NCI-H2196 (cell line): ENCODE measurements around the gene EML6.

ENCODE experiments used
- DNase-seq: peaks from one replicate; lab custom pipeline; 2025; ENCODE audit not compliant: unreplicated experiment; lab: John Stamatoyannopoulos, UW

The EML6 gene

DNA sequence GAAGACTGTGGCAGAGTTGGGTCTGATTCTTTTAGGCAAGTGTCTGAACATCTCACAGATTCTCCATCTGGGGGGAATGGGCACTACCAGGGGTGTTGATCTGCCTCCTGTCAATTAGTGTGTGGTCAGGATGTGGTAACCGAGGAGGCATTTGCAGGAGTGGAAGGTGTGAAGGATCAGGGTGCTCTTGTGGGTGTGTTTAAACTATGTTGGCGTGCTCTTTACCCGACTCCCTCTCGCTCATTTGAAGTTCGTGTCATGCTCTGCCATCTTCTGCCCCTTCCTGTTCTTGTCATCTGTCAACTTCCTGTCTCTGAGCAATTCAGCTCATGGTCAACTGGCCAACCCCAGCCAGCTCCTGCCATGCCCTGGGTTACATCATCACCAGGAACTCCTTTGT, 218.9 kb downstream of the EML6 start:
- DNase-seq, result no peak

DNA sequence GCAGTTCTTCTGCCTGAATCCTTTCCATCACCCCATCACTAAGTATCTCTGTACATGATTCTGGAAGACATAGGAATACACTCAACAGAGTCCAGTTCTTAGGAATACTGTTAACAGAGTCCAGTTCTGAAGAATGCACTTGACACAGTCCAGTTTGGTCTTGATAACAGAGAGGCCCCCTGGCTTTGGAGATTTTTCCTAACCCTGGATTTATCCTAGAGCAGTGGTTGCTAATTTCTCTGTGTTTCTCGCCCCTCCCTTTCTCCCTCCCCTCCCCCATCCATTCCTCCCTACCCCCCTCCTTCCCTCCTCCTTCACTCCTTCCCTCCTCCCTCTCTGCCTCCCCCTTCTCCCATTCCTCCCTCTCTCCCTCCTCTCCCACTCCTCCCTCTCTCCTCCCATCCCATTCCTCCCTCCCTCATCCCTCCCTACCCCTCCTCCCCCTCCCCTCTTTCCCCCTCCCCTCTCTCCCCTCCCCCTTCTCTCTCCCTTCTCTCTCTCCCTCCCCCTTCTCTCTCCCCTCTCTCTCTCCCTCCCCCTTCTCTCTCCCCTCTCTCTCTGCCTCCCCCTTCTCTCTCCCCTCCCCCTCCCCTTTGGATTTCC, 221.4 kb downstream of the EML6 start:
- no peak for DNase-seq

DNA sequence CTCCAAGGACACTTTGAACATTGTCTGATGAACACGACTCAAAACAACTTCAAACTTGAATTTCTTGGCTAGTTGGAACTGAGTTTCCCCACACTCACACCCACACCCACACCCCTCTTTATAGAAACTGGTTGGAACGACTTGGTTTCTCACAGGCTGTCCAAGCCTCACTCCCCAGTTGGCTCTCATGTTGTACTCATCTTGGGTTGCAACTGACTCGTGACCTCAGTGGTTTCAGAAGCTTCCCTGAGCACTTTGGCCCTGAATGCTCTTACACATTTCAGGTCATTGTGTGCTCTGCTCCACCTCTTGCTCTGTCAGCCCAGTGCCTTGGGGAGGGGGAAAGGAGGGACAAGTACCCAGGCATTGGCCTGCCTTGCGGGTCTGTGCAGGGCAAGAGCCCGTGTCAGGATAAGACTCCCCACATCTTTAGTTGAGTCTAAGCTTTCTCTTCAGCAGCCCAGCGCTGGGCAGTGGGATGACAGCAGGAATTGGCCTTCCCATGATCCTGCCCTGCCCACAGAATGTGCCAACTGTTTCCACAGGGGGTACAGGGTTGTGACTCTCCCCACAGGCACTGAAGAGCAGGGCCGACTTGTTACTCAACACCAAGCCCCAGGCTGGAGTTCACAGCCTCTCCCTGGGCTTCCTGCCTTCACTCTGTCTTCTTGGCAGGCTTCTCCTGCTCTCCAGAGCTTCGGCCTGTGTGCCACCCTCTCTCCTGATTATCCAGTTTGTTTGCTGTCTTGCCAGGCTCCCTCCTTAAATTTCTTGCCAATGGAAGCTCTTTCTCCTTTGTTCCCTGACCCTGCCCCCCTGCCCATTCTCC, 222.1 kb downstream of the EML6 start:
- peak; percentile 7 for DNase-seq

DNA sequence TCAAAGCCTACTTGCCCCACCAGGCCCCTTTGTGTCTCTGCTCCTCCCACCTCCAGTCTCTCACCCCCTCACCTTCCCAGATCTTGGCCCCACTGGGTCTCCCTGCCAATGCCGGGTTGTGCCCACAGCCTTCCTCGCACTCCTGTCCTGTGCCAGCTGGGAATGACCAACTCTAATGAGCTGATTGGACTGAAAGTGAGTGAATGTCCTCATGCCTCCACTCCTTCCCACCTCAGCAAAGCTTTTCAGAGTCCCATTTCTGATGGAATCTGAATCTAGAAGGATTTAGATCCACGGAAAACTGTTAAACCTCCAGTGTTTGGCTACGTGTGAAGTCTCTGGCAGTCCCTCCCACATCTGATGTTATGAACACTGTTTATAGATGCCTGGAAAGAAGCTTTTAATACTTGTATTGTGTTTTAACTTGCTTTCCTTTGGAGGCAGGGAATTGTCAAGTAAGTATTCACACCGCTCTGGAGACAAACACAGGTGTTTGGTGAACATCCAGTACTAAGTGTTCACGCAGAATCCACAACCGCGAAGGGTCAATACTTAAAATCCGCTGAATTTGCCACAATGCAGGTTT, 222.9 kb downstream of the EML6 start:
- no peak for DNase-seq

DNA sequence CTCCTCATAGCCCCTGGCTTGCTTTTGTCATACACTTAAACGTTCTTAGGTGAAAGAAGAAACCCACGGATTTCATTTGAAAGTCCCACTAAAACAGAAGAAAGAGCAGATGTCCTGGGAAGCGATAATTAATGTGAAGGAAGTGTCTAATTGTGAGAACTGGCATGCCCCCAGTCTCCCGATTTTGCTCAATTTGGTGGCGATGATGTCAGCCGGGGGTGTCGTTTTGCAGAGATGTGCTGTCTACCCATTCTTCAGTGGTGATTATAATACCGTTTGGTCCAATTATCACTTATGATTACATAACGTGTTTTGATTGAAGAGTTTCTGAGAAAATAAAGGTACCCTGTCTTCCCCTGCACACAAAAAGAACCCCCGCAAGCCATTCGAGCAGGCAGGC, 223.7 kb downstream of the EML6 start:
- no peak for DNase-seq

DNA sequence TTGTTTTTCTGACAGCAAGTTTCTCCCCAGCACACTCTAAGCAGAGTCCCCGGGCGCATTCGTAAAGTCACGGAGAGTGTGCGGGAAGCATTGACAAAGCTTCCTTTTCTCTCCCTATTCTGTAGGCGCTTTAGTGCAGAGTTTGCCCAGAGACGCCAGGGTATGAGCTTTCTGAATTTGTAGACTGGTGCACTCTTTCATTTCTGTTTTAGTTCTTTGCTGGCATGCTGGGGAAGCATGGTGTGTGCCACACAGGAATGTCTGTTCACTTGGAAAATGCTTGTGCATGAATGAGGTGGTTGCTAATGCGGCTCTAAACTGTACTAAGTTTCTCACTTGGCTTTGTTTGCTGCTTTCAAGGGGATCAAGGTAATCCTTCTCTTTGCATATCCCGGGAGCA, 224.2 kb downstream of the EML6 start:
- no peak for DNase-seq

DNA sequence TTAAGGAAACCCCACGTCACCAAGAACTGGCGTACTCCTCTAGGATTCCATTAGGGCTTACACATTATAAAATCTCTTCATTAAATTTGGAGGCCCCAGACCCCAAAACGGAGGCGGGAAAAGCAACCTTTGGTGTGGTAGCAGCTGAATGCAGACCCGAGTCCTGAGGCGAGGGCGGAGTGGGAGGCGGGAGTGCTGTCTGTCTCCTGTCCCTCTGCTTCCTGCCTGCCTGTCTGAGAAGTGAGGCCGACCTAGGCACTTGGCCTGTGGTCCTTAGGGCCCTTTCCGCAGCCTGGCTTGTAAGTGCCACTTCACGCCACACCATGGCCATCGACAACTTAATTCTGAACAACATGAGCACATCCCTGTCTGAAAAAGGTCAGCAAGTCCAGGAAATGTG, 224.7 kb downstream of the EML6 start:
- DNase-seq, result no peak

DNA sequence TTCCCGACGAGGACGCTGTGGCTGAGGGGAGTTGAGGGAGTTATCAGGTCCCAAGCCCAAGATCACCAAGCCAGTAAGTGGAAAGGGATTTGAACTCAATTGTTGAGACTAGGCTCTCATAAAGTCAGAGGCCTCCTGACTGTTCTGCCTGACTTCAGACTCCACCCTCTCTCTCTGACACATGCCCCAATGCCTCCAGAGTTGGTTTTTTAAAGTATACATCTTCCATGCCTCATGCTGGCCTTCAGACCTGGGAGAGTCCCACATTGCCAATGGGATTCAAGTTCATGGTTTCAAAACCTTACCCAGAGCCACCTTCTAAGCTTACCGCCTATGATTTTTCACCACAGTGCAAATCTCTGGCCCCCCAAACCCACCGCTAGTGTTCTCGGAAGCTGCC, 226.0 kb downstream of the EML6 start:
- no peak for DNase-seq

DNA sequence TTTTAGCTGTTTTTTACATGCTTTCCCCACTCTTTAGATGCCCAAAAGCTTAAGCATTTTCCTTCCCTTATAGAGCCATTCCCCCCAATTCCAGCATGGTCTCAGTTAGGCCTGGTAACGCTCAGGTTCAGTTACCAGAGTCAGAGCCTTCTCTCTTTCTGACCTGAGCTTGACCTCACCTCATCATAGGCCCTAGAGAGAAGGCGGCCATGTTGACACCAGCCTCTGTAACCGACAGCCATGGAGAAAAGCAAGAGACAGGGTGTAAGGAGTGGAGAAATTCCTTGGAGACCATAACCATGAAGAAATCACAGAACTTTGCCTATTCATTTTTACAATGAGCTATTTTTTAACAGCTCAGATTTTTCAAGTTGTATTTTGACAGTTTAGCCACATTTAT, 227.3 kb downstream of the EML6 start:
- DNase-seq, result no peak

DNA sequence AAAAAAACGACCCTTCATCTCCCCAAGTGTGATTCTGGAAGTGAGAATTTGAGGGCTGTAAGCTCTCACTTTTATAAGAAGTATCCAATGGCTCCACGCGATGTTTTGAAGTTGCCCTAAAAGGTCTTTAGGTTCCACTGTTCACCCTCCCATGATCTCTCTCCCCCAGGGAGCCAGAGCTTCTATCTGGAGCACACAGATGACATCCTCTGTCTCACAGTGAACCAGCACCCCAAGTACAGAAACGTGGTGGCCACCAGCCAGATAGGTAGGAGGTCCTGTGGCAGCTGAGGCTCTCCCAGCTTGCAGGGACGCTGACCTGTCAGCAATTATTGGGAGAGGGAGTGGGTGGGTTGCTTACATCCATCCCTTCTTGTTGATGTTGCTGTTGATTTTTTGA, 229.0 kb downstream of the EML6 start:
- DNase-seq, result no peak

DNA sequence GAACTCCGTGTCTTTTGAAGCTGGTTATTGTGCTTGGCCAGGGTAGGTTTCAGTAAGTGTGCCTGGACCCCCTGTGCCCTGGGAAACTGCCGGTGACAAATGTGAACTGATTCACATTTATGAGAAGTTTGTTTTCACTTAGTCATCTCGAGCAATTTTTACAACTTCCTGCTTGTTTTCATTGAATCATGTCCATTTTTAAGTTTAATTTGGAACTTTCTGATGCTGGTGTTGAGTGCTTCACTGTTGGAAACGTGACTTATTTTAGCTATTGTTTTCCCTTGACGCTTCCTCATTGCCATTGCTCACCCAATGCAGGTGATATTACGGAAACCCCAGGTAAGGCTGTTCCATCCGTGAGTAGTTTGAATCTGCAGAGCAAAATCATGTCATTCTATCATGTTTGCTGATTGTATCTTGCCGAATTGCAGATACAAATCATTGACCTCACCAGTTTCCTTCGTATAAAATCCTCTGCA, 229.6 kb downstream of the EML6 start:
- no peak for DNase-seq

DNA sequence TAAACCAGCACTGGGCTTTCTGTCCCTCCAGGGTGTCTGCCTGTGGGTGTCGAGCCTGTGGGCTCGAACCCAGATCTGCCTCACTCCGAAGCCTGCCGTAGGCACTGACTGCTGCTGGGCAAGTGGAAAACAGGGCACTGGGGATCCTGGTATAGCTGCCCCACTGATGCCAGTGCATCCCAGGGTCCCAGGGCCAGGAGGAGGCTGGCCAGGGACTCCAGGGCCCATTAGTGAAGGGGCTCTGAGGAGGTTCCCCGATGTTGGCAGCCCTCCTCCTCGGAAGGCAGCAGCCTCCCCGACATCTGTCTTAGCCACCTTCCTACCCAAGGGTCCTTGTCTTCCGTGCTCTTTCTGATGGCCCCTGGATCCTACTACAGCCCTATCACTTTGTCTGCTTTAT, 230.7 kb downstream of the EML6 start:
- DNase-seq, result no peak

DNA sequence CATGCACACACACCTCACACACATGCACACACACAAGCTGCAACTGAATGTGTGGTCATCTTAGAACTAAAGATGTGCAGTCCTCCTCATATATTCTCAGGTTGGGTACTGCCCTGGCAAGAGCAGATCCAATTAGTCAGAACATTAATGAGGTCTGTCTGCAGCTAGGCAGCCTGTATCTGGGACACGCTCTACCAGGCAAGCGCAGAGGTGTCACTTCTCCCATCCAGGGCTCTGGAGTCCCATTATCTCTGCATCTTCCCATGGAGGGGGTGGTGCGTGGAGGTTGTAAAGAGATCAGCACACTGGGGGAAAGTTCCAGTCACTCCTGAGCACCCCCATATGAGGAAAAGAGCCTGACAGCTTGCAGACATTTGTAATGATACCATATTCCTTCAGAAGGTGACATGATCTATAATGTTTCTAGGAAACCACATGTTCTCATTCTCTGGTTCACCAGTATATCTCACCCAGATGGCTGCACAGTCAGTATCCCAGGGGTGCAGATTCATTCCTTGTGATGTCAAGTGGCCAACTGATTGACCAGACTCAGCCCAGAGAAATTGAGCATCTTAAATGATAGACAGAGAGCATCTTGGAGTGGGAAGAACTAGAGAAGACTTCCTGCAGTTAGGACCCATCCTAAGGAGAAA, 231.4 kb downstream of the EML6 start:
- no peak for DNase-seq

DNA sequence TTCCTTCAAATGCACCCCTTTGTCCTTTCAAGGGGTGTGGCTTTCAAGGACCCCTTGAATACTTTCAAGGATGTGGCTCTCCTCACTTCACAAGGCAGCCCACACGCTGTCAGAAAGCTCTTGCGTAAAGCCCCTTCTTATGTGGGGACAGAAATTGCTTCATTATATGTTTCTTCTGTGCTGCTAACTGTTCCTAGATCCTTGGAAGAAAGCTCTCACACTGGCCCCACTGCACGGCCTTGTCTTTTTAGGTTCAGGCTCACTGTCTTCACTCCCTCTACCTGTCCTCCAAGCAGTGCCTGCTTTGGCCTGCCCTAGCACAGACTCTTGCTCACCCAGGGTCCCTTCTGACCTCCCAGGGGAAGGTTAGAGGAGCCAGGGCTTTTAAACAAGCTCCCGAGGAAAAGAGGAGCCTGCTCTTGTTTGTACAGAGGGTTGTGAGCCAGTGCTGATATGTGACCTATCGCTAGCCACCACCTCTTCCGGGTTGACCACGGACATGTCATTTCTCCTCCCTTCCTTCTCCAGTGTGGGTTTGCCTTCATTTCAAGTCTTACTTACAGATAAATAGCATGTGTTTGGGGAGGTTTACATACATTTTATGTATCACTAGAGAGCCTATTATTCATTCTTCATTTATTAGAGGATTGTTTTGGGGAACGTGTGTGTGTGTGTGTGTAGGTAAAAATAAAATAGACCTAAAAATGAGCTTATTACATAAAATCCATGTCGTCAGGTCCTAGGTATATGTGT, 232.1 kb downstream of the EML6 start:
- no peak for DNase-seq

DNA sequence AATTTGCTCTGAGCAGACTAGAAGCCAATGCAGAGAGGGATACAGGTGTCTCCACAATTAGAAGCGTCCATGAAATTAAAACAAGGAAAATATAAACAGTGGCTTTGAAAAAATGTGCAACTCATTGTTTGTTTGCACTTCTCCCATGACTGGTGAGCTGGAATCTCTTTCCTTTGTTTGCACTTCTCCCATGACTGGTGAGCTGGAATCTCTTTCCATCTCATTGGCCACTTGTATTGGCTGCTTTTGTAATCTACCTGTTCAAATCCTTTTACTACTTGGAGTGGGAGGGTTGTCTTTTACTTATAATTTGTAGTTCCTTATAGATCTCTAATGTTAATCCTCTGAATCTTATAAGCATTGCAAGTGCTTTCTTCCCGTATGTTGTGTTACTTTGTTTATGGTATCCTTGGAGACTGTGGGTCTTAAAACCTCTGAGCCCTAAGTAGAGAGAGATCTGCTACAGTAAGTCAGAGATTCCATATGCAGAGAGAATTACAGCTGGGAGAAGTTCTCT, 232.7 kb downstream of the EML6 start:
- no peak for DNase-seq

DNA sequence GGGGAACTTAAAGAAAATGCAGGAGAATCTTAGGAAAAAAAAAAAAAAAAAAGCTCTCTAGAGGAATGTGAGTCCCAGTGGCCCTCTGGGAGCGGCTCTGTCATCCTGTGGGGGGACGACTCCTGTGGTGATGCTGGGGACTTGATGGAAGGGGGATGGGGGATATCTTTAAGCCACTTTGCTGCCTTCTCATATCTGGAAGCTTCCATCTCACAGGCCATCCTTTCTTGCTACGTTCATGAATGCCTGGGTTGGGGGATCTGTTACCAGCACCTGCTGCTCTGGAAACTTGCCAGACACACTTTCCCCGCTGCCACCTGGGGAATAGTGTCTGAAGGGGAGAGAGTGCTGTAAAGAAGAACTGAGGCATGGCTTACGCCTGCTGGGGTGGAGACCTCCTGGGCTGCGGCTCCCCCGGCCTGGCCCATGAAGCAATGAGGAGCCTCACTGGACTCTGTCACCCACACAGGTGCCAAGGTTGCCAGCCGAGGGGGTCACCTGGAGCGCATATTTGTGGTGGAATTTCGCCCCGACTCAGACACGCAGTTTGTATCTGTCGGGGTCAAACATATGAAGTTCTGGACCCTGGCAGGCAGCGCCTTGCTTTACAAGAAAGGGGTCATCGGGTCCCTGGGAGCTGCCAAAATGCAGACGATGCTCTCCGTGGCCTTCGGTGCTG, 234.0 kb downstream of the EML6 start:
- DNase-seq, result no peak

DNA sequence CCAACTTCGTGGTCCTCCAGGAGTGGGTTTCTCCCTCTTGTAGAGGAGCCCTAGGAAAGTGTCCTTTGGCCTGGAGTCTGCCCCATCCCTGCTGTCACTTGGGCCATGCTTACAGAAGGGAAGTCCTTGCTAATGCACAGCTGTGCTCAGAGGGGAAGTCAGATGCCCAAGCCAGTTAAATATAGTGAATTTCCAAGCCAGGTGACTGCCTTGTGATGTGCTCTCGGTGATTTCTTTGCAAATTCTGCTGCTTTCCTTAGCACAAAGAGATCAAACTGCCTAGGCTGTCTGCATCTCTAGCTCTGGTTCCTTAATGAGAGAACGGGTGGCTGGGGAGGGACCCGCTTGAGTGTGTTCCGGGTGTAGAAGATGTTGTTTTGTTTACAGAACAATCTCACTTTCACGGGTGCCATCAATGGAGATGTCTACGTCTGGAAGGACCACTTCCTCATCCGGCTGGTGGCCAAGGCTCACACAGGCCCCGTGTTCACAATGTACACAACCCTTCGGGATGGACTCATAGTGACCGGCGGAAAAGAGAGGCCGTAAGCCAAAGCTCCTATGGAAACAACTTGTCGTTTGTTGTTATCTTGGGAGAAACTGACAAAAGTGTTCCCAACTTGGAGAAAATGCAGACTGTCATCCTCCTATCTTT, 235.4 kb downstream of the EML6 start:
- no peak for DNase-seq

DNA sequence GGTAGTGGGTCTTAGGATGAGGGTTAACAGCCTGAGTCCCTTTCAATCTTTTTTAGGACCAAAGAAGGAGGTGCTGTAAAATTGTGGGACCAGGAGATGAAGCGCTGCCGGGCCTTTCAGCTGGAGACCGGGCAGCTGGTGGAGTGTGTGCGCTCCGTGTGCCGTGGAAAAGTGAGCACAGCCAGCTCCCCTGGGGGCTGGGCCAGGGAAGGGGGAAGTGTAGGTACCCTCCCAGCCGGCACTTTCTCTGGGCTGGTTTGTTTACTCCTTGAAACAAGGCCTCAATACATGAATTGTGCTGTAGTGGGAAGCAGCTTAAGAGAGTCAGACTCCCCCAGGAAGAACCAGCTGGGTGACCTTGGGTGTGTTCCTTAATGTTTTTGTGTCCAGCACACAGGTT, 236.7 kb downstream of the EML6 start:
- no peak for DNase-seq

DNA sequence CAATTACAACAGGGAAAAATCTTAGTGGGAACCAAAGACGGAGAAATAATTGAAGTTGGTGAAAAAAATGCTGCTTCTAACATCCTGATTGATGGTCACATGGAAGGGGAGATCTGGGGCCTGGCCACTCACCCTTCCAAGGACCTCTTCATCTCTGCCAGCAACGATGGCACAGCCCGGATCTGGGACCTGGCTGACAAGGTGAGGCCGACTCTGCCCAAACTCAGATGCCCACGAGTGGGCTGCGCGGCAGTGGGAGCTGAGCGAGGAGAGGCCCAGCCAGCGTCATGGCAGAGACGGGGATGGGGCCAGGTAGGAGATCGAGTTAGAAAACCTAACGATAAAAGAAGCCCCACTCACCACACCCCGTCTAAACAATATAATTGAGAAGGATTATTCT, 239.0 kb downstream of the EML6 start:
- DNase-seq, result no peak

DNA sequence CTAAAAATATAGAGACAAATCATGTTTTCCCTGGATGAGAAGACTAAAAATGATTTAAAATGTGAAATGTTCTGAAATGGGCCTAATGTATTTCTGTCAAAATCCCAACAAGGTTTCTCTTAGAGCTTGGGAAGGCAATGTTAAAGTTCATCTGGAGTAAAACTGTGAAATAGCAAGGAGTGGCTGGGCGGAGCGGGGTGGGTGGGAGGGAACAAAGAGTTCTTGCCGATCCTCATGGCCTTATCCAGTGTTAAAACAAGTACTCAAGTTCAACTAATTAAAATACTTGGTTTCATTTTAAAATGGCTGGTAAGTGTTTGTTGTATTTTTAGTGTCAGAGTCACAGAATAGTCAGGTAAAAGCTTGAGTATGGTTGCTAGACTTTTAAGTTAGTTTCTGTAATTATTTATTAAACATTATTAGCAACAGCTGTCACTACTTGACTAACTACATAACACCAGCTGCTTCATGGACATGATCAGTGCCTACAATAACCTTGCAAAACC, 239.5 kb downstream of the EML6 start:
- DNase-seq, result no peak
